GM12875 (cell line): Measurements from ENCODE around the gene BCAP31.

Experiments
- H3K4me3 ChIP-seq: one replicate; pipeline ENCODE4 v1.5.1; 2011; ENCODE audit warnings: low read depth, low read length, control low read depth
- CTCF ChIP-seq: IDR thresholded peaks from 2 replicates; pipeline ENCODE4 v1.5.1; 2011; ENCODE audit warnings: low read depth, mild to moderate bottlenecking, control low read depth, inconsistent platforms, low read length, moderate library complexity, borderline replicate concordance; ENCODE audit not compliant: insufficient read depth

Gene BCAP31

DNA sequence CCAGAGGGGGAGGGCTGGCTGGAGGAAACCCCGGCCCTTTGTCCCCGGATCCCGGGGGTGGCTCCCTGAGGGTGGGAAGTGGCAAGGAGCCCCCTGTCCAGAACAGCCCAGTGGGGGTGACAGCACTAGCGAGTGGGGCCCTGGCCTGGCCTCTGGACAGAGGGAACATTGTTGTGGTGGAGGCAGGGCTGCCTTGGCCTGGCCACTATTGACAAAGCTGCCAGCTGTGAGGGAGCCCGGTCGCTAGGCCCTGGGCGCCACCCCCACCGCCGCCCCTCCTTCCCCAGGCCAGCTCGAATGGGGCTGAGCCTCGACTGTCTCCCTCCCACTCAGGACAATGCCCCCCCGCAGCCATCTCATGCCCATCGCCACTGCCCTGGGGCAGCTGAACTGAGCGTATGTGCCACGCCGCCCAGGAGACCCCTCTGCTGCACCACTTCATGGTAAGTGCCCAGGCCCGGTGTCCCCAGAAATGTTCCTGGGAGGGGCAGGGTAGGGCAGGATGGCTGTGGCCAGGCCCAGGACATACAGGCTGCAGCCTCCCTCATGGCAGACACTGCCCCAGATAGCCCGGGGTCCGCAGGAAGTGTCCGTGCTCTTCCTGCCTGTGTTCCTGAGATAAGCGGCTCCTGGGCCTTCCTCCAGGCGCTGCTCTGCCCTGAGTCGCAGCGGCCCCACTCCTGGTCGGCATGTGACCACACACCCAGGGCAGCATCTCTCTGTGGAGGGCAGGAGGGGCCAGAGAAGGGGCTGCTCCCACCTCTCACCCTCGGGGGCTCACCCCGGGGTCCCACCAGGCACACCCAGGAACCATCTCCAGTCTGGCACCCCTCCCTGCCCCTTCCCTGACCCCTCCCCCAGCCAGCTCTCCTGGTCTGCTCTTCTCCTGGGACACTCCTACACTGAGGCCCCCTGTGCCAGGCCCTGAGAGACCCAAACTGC lies 41.2 kb upstream of the BCAP31 start:
- no peak for TF ChIP-seq CTCF
- H3K4me3 ChIP-seq = no peak overlapping the region

- no peak for TF ChIP-seq CTCF
- no peak overlapping the region for H3K4me3 ChIP-seq
Observed at GRCh38 chrX:153764786-153765137, 40.6 kb upstream of the BCAP31 start.

DNA sequence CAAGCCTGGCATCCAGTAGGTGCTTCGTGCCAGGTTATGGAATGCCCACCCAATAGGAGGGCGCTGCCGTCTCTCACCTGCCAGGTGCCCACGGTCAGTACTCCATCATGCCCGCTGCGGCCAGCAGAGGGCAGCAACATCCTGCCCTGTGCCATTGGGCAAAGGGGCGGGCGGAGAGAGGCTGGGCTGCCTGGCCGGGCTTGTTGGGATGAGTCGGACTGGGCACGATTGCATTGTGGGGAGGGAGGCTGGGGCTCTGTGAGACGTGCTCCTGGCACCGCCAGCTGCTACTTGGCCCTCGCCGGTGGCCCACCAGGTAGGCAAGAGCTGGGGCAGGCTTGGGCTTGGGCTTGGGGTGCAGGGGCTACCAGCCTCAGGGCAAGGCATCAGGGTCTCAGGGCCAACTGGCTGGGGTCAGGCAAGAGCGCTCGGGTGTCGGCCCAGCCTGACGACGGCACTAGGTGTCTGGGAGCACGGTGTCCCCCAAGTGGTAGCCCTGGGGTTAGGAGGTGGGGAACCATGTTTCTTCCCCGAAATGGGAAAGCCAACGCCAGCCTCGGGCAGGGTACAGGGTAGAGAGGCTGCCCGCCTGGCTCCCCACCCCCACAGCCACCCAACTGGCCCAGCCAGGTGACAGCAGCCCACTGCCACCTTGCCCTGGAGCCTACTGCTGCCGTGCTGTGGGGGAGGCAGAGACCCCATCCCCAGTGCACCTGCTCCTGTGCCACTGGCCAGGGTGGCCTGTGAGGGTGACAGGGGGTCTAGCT lies 40.0 kb upstream of the BCAP31 start, which contains the start of gene PLXNB3:
TSS of gene PLXNB3 (plus strand) at position 261 of the 767 bp plus-strand sequence. CDS start 1,287 bp downstream, outside the sequence.
- TF ChIP-seq CTCF = peak; percentile 84
- H3K4me3 ChIP-seq = no peak within 1 kb of the TSS

DNA sequence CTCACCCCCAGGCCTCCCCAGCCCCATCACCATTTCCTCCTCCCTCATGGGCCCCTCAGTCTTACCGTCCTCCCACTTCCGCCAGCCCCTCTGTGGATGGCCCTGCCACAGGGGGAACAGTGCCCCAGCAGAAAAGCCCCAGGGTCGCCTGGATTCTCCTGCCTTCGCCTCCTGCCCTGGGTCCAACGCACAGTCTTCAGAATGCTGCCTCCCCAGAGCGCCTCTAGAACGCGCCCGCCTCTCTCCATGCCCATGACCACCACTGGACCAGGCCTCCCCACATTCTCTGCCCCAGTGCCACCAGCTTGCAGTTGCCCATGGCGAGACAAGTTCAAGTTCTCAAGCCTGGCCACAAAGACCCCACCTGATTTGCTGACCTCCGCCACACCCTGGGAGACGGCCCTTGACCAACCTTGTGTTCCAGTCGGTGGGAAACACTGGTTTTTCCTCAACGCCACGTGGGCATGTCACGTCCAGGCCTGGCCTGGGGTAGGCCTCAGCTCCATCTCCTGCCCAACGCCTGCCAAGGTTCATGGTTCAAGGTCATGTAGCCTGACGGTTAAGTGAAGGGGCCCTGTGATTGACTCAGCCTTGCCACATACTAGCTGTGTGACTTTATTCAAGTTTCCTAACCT lies 39.2 kb upstream of the BCAP31 start:
- no peak overlapping the region for H3K4me3 ChIP-seq
- TF ChIP-seq CTCF = no peak

DNA sequence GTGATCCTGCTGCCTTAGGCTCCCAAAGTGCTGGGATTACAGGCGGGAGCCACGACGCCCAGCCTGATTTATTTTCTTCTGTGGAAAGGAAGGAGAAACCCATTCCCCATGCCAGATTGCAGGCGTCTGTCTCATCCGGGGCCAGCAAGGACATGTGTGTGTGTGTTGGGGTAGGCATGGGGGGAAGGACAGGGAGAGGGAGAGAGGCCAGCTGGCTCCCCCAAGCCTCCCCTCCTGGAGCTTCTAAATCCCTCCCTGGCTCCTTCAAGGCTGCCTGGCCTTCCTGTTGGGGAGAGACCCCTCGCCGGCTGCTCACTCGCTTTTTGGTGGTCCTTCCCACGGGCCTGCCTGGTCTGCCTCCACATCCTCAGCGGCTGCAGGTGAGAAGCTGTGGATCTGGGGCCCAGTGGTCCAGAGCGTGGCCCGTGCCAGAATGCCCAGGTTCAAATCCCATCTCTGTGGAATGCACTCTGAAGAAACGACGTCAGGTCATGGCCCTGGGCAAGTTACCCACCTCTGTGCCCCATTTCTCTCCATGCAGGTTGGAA lies 38.5 kb upstream of the BCAP31 start:
- no peak for TF ChIP-seq CTCF
- H3K4me3 ChIP-seq = no peak overlapping the region

GRCh38 chrX:153761863-153762262 lies 37.7 kb upstream of the BCAP31 start:
- TF ChIP-seq CTCF = no peak
- H3K4me3 ChIP-seq = no peak overlapping the region
